Ureter (tissue), 1 donor: ENCODE measurements around the gene PHOX2A. TPM values are rescaled to one million over a fixed set of nuclear protein-coding genes. Genes with fewer than 3 reads are reported as not detected.

Source experiments
- DNase-seq: peaks from one replicate; pipeline ENCODE4 v3.0.0-alpha.2; 2020; ENCODE audit warnings: low spot score
- total RNA-seq: library from RNA; stranded (reverse); gene quantifications from one replicate; pipeline ENCODE4 v1.2.4, GENCODE V29; 2023
- donor health status: DM: yes; HTN: yes; CAD: no.

PHOX2A gene
- total RNA-seq, 1 donor from 2014 or later = not detected

DNA sequence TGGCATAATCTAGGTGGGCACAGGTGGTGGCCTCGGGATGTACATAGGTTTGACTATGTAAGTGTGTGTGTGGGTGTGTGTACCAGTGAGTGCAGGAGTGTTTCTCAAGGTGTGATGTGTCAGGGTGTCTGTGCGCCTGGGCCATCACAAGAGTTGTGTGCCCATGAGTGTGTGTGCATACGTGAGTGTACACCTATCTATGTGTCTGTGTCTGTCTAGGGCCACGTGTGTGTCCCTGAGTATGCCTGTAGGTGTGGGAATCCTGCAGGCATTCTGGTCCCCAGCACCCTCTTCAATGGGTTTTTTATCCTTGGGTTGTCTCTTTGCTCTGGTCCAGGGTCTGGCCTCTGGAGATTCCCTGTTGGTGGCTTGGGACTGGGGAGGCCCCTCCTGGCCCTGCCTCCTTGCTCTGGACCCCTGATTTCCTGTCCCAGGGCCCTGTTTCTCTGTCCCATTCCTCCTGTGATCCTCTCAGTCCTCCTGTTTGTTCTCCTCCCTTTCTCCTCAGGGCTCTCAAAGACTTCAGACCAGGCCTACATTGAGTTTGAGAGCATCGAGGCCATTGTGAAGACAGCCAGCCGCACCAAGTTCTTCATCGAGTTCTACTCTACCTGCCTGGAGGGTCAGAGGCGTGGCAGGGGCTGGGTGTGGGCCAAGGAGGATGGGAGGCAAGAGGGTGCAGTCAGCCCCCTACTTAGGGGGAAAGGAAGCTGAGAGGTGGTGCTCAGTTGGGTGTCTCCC lies 10.0 kb downstream of the PHOX2A start:
- DNase-seq = peak; percentile 27

DNA sequence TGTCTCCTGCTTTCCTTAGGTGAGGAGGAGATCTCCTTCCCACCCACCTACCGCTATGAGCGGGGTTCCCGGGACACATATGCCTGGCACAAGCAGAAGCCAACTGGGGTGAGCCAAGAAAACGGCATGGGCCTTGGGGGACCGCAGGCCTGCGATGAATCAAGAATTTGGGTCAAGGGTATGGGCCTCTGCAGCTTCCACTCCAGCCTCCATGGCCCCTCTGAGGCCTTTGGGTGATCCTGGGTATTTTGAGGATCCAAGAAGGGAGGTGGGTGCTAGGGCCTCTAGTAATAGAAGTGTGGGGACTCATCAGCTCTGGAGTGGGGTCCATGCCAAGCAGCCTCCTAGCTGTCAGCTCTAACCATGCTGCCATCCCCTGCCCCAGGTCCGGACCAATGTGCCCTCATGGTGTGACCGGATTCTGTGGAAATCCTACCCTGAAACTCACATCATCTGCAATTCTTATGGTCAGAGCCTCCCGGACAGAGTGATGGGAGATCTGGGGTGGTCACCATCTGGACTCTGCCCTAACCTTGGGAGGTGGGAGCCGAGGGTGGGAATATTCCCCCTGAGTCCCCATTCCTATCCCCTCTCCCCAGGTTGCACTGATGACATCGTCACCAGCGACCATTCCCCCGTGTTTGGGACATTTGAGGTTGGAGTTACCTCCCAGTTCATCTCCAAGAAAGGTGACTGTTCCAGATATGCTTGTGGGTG lies 10.8 kb downstream of the PHOX2A start:
- peak; percentile 41 for DNase-seq

GRCh38 chr11:72232260-72233055 lies 11.5 kb downstream of the PHOX2A start:
- DNase-seq = peak; percentile 39

DNA sequence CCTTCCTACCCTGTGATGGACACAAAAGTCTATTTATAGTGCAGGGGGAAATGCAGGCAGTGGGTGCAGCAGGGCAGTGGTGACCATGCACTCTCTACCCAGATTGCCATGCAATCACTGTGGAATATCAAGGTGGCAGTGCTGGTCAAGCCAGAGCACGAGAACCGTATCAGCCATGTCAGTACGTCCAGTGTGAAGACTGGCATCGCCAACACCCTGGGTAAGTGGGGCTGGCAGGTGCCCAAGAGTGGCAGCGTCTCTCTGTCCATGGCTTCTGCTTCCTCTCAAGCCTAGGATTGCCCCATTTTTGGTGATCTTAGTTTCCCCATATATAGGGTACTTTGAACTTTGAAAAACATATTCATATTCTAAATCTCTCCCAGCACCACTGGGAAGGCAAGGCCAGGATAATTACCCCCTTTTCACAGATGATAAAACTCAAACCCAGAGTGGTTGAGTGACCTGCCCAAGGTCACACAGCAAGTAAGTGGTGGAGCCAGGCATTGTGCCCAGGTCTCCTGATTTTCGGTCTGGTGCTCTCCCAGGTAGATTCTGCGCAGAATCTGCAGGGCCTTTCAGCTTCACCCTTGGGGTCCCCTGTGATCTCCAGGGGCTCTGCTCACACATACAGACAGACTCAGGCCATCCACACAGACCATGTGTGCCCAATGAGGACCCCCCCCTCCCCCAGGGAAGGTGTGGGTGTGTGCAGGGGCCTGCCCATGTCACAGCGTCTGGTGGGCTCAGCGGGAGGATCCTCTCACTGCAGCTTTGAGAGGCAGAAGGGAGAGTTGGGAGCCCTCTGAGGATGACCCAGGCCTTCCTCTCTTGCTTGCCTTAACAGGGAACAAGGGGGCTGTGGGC lies 12.3 kb downstream of the PHOX2A start:
- peak; percentile 32 for DNase-seq

DNA sequence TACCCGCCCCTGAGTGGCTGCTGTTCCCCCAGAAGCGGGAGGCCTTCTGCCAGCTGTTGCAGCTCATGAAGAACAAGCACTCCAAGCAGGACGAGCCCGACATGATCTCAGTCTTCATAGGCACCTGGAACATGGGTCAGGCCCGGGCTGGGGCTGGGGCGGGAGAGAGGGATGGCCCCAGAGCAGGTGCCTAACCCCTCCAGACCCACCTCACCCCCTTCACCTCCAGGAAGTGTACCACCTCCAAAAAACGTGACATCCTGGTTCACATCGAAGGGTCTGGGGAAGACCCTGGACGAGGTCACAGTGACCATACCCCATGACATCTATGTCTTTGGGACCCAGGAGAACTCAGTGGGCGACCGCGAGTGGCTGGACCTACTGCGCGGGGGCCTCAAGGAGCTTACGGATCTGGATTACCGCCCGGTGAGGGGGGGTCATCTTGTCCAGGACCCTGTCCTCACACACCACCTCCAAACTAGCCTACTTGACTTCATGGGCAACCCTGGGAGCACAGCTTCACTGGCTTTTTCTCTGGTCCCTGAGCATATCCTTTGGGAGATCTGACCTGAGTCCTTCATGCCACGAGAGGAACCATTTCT lies 13.1 kb downstream of the PHOX2A start:
- peak; percentile 37 for DNase-seq

GRCh38 chr11:72229925-72230763 lies 13.8 kb downstream of the PHOX2A start:
- peak; percentile 39 for DNase-seq

DNA sequence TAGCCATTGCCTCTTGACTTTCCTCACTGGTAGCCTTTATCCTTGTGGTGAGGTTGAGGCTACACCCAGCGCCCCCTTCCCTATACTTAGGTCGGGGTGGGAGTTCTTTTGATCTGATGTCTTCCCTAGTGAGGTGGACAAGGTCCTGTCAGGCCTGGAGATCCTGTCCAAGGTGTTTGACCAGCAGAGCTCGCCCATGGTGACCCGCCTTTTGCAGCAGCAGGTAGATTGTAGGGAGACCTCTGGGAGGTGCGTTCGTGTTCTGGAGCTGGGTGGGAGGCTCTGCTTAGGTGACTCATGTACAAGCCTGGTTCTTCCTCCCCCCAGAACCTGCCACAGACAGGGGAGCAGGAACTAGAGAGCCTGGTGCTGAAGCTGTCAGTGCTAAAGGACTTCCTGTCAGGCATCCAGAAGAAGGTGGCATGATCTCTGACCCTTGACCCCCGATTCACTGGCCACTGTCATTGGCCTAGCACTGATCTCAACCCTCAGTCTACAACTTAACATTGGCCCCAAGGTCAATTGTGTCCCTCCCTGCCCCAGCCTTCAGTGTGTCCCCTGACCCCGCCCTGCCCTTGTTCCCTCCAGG lies 14.5 kb downstream of the PHOX2A start:
- DNase-seq = peak; percentile 38

DNA sequence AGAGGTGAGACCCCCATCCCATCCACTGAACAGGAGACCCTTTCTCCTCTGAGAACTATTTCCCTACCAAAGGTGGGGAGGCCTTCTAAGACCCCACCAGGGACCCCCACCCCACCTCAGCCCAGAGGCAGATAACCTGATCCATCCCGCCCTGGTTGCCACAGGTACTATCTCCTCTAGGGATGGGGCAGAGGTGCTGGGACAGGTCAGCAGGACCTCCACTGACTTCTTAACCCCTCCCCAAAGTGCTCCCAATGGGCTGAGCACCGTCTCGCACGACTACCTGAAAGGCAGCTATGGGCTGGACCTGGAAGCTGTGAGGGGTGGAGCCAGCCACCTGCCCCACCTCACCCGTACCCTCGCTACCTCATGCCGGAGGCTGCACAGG lies 15.1 kb downstream of the PHOX2A start:
- peak; percentile 31 for DNase-seq

DNA sequence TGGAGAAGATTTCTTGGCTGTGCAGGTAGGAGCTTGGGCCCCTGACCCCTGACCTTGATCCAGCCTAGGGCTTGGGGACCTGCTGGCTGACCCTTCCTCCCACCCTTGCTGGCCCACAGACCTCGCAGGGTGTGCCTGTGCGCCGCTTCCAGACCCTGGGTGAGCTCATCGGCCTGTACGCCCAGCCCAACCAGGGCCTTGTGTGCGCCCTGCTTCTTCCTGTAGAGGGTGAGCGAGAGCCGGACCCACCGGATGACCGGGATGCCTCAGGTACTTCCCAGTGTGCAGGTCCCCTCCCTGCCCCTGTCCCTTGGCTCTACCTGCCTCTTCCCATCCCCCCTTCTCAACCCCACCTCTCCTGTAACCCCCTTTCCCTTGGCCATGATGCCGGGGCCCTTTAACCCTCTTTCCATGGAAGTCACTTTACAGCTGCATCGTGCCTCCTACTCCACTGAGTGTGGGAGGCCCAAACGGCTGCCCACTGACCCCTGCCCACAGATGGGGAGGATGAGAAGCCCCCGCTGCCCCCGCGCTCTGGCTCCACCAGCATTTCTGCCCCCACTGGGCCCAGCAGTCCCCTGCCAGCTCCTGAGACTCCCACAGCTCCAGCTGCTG lies 15.6 kb downstream of the PHOX2A start:
- DNase-seq = peak; percentile 40

GRCh38 chr11:72227316-72228228 lies 16.4 kb downstream of the PHOX2A start:
- DNase-seq = peak; percentile 40

DNA sequence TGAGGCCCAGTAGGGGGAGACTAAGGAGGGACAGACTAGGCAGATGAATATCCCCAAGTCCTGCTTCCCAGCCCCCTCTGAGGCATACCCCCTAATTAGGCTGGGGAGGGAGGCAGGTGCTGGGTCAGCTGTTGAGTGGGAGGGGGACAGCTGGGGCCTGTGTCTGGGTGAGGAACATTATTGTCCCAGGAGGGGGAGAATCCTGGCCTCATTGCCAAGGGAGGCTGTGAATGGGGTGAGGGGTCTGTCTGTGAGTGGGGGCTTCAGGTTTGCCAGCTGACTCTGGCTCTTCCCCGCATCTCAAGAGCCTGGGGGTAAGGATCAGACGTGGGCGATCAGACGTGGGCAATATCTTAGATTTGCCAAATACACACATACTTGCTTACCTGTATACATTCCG lies 17.3 kb downstream of the PHOX2A start:
- DNase-seq = peak; percentile 33

- no peak for DNase-seq
Observed at GRCh38 chr11:72225411-72225951, 18.5 kb downstream of the PHOX2A start.

DNA sequence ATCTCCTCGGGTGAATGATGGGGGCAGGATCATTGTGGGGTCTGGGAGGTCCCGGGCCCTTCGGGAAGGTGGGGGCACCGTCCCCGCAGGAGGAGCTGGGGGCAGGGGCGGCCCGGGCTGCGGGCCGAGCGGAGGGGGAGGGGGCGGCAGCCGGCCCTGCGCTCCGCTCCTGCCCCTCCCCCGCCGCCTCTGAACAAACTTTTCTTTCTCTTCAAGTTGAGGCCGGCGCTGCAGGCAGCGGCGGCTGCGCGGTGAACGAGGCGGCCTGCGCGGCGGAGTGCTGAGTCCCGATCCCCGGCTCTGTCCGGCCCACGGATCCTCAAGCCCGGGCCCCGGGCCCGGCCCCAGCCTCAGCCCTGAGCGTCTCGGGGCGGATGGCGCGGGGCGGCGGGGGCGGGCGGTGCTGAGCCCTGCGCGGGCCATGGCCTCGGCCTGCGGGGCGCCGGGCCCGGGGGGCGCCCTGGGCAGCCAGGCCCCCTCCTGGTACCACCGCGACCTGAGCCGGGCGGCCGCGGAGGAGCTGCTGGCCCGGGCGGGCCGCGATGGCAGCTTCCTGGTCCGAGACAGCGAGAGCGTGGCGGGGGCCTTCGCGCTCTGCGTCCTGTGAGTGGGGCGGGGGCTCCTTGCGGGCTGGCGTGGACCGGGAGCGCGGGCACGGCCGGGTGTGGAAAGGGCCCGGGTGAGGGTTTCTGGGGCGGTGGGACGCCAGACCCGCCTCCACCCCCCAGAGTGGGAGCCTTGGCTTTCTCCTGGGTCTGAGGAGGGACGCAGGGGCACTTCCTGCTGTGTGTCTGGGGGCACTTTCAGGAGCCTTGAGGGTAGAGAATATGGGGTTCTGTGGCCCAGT lies 19.2 kb downstream of the PHOX2A start, which contains the start of gene INPPL1:
TSS of gene INPPL1 (plus strand) at position 204 of the 847 bp plus-strand sequence. CDS start at position 422, 218 bp downstream.
- DNase-seq = peak; percentile 66

GRCh38 chr11:72223615-72224563 lies 20.1 kb downstream of the PHOX2A start:
- DNase-seq = peak; percentile 78

DNA sequence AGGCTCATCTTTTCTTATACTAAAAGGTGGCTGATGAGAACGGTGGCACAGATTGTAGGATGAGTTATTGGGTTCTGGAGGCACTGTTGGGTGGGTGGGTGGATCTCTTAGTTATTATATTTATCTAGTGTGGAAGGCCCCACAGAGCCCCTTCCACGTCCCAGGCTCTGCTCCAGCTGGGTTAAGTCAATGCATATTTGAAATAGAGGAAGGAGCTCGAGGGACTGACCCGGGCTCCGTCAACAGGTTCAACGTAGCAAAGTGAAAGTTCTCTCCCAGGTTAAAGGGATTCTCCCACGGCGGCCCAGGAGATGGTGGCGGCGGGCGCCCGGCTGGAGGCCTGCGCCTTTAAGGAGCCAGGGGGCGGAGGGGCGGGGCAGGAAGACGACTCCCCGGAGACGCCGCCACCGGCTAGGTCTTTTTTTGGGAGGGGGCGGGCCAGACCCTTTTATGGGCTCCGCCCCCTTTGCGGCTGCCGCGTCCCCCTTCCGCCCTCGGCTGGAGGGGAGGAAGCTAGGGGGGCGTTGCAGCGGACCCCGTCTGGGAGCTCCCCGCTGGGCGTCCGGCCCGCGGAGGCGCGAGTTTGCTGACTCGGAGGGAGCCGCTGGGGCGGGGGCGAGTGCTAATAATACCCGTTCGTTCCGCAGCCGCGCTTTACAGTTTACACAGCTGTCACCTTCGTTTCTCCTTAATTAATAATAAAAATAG lies 20.9 kb downstream of the PHOX2A start:
- DNase-seq = peak; percentile 95
